HepG2 (cell line): ENCODE results near the gene ABTB2. TPM values are rescaled to one million over a fixed set of nuclear protein-coding genes. Genes with fewer than 3 reads are reported as not detected.
A peak's percentile ranks its signal among the peaks of the same experiment; 100 is the strongest.

Source experiments
- EP300 ChIP-seq, 3 experiments: sonication (generic) in 1 of 3; formaldehyde crosslinking in 1 of 3; IDR thresholded peaks; 2 replicates each; pipeline versions ENCODE4 v1.5.1 to v1.6.1; 2011 to 2020; ENCODE audit warnings: low read depth in 2 of 3, low read length in 2 of 3, borderline replicate concordance in 1 of 3, improper control_type of control experiment in 1 of 3, mild to moderate bottlenecking in 1 of 3, missing genetic modification reagents in 1 of 3, moderate library complexity in 1 of 3
- FOXK2 ChIP-seq: fragments of 450-650 bp; IDR thresholded peaks from 2 replicates; pipeline ENCODE4 v1.6.1; 2016
- NFKB2 ChIP-seq: sonication (generic); formaldehyde crosslinking; IDR thresholded peaks from 2 replicates; pipeline ENCODE4 v1.4.0; 2020; ENCODE audit warnings: missing genetic modification reagents, borderline replicate concordance
- TBP ChIP-seq: sonication (generic); formaldehyde crosslinking; IDR thresholded peaks from 2 replicates; pipeline ENCODE4 v1.5.0; 2020; ENCODE audit warnings: missing genetic modification reagents
- YY1 ChIP-seq: IDR thresholded peaks from 2 replicates; pipeline ENCODE4 v1.6.1; 2011; ENCODE audit warnings: low read length, low read depth, moderate library complexity, mild to moderate bottlenecking; ENCODE audit not compliant: insufficient read depth, insufficient replicate concordance
- ZBTB38 ChIP-seq: sonication (generic); formaldehyde crosslinking; IDR thresholded peaks from 2 replicates; pipeline ENCODE4 v1.5.1; 2020; ENCODE audit warnings: mild to moderate bottlenecking, missing genetic modification reagents
- ZC3H4 ChIP-seq: sonication (generic); formaldehyde crosslinking; IDR thresholded peaks from 2 replicates; pipeline ENCODE4 v1.4.0; 2020; ENCODE audit warnings: missing genetic modification reagents, borderline replicate concordance
- ZNF205 ChIP-seq: IDR thresholded peaks from 2 replicates; pipeline ENCODE4 v1.6.1; 2018; ENCODE audit warnings: missing biosample characterization, missing genetic modification reagents
- ZNF282 ChIP-seq: fragments of 450-650 bp; IDR thresholded peaks from 2 replicates; pipeline ENCODE4 v1.6.1; 2018; ENCODE audit not compliant: partially characterized antibody
- ZNF354B ChIP-seq: sonication (generic); formaldehyde crosslinking; IDR thresholded peaks from 2 replicates; pipeline ENCODE4 v1.8.0; 2022; ENCODE audit warnings: mild to moderate bottlenecking, missing genetic modification reagents
- ZNF451 ChIP-seq: sonication (generic); formaldehyde crosslinking; IDR thresholded peaks from 2 replicates; pipeline ENCODE4 v1.5.0; 2020; ENCODE audit warnings: mild to moderate bottlenecking, missing genetic modification reagents
- ZNF562 ChIP-seq: sonication (generic); formaldehyde crosslinking; IDR thresholded peaks from 2 replicates; pipeline ENCODE4 v1.8.0; 2022; ENCODE audit warnings: missing genetic modification reagents, borderline replicate concordance
- ZNF615 ChIP-seq: sonication (generic); formaldehyde crosslinking; IDR thresholded peaks from 2 replicates; pipeline ENCODE4 v1.5.0; 2020; ENCODE audit warnings: mild to moderate bottlenecking, missing genetic modification reagents, borderline replicate concordance
- ZNF709 ChIP-seq: sonication (generic); formaldehyde crosslinking; IDR thresholded peaks from 2 replicates; pipeline ENCODE4 v1.5.0; 2020; ENCODE audit warnings: mild to moderate bottlenecking, missing genetic modification reagents
- ZNF746 ChIP-seq: sonication (generic); formaldehyde crosslinking; IDR thresholded peaks from 2 replicates; pipeline ENCODE4 v1.8.0; 2022; ENCODE audit warnings: mild to moderate bottlenecking, missing genetic modification reagents
- polyA plus RNA-seq, 8 experiments: library from polyadenylated mRNA; depleted of rRNA in 3 of 8; stranded (reverse) in 7 of 8; unstranded in 1 of 8; fragments of >200 nt; fragmentation: Illumina TruSeq in 4 of 8; extraction: Trizol in 4 of 8; gene quantifications; 2 replicates each; pipeline versions ENCODE4 v1.2.1 to v1.2.3, GENCODE V29; 2011 to 2016; ENCODE audit warnings: low read depth in 4 of 8, missing spikeins in 1 of 8, mixed read lengths in 1 of 8; ENCODE audit not compliant: insufficient read depth in 1 of 8
- total RNA-seq, 5 experiments: library from RNA; depleted of rRNA; stranded (reverse); fragments of >200 nt; fragmentation: Illumina TruSeq; extraction: Trizol; gene quantifications; 2 replicates each; pipeline ENCODE4 v1.2.3, GENCODE V29; 2016; ENCODE audit warnings: low read depth in 1 of 5
- TF ChIP-seq, protein P1 (sequence below): sonication (generic); formaldehyde crosslinking; IDR thresholded peaks from 2 replicates; pipeline ENCODE4; 2020; ENCODE audit warnings: missing genetic modification reagents, mild to moderate bottlenecking, borderline replicate concordance
- TF ChIP-seq, protein P2 (sequence below): fragments of 450-650 bp; IDR thresholded peaks from 2 replicates; pipeline ENCODE4 v1.6.1; 2017; ENCODE audit warnings: mild to moderate bottlenecking
- TF ChIP-seq, protein P3 (sequence below): sonication (generic); formaldehyde crosslinking; IDR thresholded peaks from 2 replicates; pipeline ENCODE4 v1.4.0; 2020; ENCODE audit warnings: mild to moderate bottlenecking, missing genetic modification reagents
- TF ChIP-seq, protein P4 (sequence below): IDR thresholded peaks from 2 replicates; pipeline ENCODE4 v1.6.1; 2016

ABTB2 gene
- total and polyA plus RNA-seq, 2 of the 13 experiments (the other 11 are each of a cell fraction or from before 2014, with no cell fraction given): 5.1 to 15.4 TPM

DNA sequence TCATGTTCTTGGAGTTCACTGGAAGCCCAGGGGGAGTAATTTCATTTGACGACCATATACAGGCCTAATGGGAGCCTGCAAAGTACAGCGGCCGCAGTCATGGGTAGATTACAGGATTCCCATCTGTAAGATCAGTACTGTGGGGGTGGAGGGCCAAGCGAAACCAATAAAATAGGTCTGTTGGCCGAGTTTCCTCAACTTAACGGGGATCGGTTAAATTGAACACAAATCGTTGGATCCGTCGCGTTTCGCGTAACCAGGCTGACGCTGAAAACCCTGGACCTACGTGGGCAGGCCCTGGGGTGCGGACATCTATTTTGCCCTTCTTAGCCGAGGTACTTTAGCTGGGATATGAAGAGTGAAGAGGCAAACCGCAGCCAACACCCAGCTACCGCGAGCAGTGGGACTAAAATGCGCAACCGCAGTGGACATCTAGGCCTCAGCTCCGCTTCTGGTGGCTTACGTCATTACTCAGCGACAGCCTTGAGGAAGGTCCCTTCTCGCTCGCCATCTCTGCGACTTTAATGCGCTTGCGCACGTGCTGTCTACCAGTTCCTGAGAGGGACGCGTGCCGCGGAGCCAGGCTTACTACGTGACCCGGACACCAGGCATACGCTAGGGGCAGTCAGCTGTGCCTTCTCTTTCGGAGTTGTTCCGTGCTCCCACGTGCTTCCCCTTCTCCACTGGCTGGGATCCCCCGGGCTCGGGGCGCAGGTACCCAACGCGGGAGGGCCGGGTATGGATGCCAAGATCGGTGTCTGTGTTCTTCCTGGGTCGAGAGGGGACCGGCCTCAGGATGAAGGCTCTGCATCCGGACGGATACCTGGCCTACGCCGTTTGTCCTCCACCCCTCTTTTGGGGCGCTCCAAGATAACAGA is 252.5 kb downstream of the ABTB2 start, which contains the start of gene NAT10 (continued):
- TF ChIP-seq, protein P1, sequence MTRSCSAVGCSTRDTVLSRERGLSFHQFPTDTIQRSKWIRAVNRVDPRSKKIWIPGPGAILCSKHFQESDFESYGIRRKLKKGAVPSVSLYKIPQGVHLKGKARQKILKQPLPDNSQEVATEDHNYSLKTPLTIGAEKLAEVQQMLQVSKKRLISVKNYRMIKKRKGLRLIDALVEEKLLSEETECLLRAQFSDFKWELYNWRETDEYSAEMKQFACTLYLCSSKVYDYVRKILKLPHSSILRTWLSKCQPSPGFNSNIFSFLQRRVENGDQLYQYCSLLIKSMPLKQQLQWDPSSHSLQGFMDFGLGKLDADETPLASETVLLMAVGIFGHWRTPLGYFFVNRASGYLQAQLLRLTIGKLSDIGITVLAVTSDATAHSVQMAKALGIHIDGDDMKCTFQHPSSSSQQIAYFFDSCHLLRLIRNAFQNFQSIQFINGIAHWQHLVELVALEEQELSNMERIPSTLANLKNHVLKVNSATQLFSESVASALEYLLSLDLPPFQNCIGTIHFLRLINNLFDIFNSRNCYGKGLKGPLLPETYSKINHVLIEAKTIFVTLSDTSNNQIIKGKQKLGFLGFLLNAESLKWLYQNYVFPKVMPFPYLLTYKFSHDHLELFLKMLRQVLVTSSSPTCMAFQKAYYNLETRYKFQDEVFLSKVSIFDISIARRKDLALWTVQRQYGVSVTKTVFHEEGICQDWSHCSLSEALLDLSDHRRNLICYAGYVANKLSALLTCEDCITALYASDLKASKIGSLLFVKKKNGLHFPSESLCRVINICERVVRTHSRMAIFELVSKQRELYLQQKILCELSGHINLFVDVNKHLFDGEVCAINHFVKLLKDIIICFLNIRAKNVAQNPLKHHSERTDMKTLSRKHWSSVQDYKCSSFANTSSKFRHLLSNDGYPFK (CRISPR knock-in tag): peak; percentile 92; the same call in 1 of the 2 replicates
- TF ChIP-seq ZNF562: no peak
- no peak for TF ChIP-seq ZNF746 (CRISPR knock-in tag)
- no peak; the same call in 1 of the 2 replicates for TF ChIP-seq ZC3H4 (CRISPR knock-in tag)
- TF ChIP-seq, protein P2, sequence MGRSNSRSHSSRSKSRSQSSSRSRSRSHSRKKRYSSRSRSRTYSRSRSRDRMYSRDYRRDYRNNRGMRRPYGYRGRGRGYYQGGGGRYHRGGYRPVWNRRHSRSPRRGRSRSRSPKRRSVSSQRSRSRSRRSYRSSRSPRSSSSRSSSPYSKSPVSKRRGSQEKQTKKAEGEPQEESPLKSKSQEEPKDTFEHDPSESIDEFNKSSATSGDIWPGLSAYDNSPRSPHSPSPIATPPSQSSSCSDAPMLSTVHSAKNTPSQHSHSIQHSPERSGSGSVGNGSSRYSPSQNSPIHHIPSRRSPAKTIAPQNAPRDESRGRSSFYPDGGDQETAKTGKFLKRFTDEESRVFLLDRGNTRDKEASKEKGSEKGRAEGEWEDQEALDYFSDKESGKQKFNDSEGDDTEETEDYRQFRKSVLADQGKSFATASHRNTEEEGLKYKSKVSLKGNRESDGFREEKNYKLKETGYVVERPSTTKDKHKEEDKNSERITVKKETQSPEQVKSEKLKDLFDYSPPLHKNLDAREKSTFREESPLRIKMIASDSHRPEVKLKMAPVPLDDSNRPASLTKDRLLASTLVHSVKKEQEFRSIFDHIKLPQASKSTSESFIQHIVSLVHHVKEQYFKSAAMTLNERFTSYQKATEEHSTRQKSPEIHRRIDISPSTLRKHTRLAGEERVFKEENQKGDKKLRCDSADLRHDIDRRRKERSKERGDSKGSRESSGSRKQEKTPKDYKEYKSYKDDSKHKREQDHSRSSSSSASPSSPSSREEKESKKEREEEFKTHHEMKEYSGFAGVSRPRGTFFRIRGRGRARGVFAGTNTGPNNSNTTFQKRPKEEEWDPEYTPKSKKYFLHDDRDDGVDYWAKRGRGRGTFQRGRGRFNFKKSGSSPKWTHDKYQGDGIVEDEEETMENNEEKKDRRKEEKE: no peak
- TF ChIP-seq FOXK2: peak; percentile 61; the same call in 1 of the 2 replicates
- no peak for TF ChIP-seq TBP (CRISPR knock-in tag)
- TF ChIP-seq YY1: peak; percentile 69
- TF ChIP-seq, protein P3, sequence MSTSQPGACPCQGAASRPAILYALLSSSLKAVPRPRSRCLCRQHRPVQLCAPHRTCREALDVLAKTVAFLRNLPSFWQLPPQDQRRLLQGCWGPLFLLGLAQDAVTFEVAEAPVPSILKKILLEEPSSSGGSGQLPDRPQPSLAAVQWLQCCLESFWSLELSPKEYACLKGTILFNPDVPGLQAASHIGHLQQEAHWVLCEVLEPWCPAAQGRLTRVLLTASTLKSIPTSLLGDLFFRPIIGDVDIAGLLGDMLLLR: peak; percentile 94; the same call in 1 of the 2 replicates
- peak; percentile 71; the same call in 1 of the 2 replicates for TF ChIP-seq ZNF709 (CRISPR knock-in tag)
- TF ChIP-seq ZNF282: no peak
- TF ChIP-seq, protein P4, sequence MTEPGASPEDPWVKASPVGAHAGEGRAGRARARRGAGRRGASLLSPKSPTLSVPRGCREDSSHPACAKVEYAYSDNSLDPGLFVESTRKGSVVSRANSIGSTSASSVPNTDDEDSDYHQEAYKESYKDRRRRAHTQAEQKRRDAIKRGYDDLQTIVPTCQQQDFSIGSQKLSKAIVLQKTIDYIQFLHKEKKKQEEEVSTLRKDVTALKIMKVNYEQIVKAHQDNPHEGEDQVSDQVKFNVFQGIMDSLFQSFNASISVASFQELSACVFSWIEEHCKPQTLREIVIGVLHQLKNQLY (CRISPR knock-in tag): peak; percentile 60
- peak; percentile 95 for TF ChIP-seq ZBTB38 (CRISPR knock-in tag)
- TF ChIP-seq ZNF451 (CRISPR knock-in tag): peak; percentile 61; the same call in 1 of the 2 replicates
- TF ChIP-seq ZNF205: peak; percentile 54; the same call in 1 of the 2 replicates
- peak; percentile 79 for TF ChIP-seq NFKB2
- peak; percentile 44; the same call in 1 of the 2 replicates for TF ChIP-seq ZNF615
- TF ChIP-seq EP300 (IDR thresholded peaks at IDR 0.05; ENCODE audit: low read depth in 2 of 2, low read length in 2 of 2): peak in 1 of 2 experiments; percentile 16; a peak in 1 of 4 replicates
- TF ChIP-seq EP300 (CRISPR knock-in tag; IDR thresholded peaks at IDR 0.05; ENCODE audit: borderline replicate concordance): peak; percentile 13; the same call in 1 of the 2 replicates
- TF ChIP-seq ZNF354B: 0 out of 2 replicates have a peak, but pooled peaks have one; percentile 32
